ENCODE data around the gene ABHD16A. TPM values are rescaled to one million over a fixed set of nuclear protein-coding genes. Genes with fewer than 3 reads are reported as not detected.

Gene ABHD16A
- total RNA-seq, 6 donors from 2014 or later, result 42.1 to 62.5 (median 51.6) TPM

DNA sequence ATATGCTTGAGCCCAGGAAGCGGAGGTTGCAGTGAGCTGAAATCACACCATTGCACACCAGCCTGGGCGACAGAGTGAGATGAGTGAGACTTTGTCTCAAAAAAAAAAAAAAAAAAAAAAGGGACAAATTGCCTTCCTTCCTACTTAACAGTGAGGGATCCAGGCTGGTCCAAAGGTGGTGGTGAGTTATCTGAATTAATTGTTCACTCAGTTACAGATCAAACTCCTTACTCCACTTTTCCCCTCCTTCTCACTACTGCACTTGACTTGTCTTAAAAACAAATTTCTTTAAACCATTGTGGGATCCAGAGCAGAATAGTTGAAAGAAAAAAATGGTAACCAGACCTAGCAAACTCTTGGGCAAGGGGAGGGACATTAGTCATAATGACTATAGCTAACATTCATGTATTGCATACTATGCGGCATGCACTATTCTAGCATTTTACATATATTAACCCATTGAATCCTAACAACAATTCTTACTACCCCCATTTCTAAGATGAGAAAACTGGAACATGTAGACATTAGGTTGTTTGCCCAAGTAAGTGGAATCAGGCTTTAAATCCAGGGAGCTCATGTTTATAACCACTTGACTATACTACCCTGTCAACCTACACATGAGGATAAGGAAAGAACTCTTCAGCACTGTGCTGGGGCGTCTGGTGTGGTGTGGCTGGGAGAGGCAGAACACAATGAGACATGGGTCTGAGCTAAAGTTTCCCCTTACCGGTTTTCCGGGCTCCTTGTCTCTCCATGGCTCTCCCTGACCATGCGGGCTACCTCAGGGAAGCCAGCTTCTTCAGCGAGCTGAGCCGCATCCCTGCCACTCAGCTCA, 39.8 kb downstream of the ABHD16A start:
- Histone ChIP-seq H3K36me3 (peaks cover 8 to 34% (median 22%) of the 10 kb centered on the region in 4 donors), H3K4me1 (peaks cover 47 to 71% (median 59%) of the 10 kb centered on the region in 4 donors), H3K27ac (peak overlapping the region; percentile 95 to 98 (median 97)), H3K4me3 (peak overlapping the region in 3 of 4 donors; percentile 82 to 96 (median 87)), H3K9me3 (no peaks in the 10 kb centered on the region), H3K27me3 (no peaks in the 10 kb centered on the region)
- DNase-seq, result no peak
- TF ChIP-seq POLR2A (IDR thresholded peaks at IDR 0.05) (no peak), CTCF (IDR thresholded peaks at IDR 0.05) (no peak), EP300 (IDR thresholded peaks at IDR 0.05) (no peak)
- whole genome bisulfite sequencing, 2 donors, result 63 to 65% methylated on average over 9 of the region's 9 CpGs
- ATAC-seq (ENCODE audit: low FRiP score in 2 of 2), result no peak

DNA sequence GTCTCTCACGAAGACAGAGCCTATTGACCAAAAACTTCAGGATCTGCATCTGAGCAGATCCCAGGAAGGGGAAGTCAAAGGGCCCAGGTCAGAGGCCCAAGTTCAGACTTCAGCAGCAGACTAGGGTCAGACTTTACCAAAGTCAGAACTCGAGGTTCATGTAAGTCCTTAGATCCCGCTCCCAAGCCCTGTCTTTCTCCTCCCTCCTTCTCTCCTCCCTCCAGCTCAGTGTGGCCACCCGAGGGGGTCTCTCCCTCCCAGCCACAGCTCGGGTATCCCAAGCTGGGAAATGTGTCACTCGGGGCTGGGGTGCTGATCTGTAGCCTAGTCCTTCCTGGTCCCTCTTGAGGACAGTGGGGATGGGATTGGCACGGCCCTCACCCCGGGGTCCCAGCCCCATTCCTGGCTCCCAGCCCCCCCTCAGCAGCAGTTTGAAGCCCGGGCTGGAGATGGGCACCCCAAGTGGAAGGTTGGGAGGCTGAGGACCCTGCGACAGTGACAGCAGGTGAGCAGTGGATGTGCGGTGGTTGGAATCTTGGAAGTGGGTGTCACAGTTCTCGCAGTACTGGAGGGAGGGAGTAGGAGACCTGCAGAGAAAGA, 40.9 kb downstream of the ABHD16A start:
- H3K27me3 ChIP-seq, result no peaks in the 10 kb centered on the region
- no peak overlapping the region for H3K4me3 ChIP-seq
- DNase-seq (no peak), ATAC-seq (ENCODE audit: low FRiP score in 2 of 2) (no peak)
- 91% methylated on average over 12 of the region's 12 CpGs for WGBS, 2 donors
- H3K4me1 ChIP-seq, result peaks cover 55 to 76% (median 61%) of the 10 kb centered on the region in 4 donors
- H3K36me3 ChIP-seq, result peaks cover 0 to 28% (median 17%) of the 10 kb centered on the region in 4 donors
- H3K9me3 ChIP-seq, result no peaks in the 10 kb centered on the region
- H3K27ac ChIP-seq, result peak overlapping the region in 3 of 4 donors; percentile 12 to 97 (median 92)
- TF ChIP-seq EP300 (IDR thresholded peaks at IDR 0.05) (no peak), CTCF (IDR thresholded peaks at IDR 0.05) (no peak), POLR2A (IDR thresholded peaks at IDR 0.05) (no peak), POLR2AphosphoS5 (IDR thresholded peaks at IDR 0.05) (no peak)

DNA sequence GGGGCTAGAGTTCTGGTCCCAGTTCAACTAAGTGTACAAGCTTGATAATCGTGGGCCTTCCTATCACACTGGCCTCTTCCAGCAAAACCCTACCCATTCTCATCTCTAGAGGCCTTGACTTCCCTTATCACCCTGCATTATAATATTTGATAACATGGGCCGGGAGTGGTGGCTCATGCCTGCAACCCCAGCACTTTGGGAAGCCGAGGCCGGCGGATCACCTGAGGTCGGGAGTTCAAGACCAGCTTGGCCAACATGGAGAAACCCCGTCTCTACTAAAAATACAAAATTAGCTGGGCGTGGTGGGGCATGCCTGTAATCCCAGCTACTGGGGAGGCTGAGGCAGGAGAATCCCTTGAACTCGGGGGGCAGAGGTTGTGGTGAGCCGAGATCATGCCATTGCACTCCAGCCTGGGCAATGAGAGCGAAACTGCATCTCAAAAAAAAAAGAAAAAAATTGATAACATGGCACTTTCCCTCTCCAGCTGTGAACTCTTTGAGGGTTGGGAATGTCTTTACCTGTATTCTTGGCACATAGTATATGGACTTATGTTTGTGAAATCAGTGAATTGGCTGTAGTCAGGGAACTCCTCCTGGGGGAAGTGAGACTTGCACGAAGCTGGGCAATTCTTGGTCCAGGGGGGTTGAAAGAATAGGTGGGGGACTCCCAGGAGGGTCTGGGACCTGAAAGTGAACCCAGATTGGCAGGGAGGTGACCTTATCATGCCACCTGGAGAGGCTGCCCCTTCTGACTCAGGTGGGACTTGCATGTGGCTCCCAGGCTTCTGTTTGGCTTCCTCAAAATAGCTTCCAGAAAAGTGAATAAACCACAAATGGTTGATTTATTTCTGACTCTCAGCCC, 41.6 kb downstream of the ABHD16A start:
- Histone ChIP-seq H3K27me3 (no peaks in the 10 kb centered on the region), H3K4me1 (peaks cover 49 to 71% (median 53%) of the 10 kb centered on the region in 4 donors), H3K4me3 (peak overlapping the region in 2 of 4 donors; percentile 64), H3K9me3 (no peaks in the 10 kb centered on the region), H3K27ac (peak overlapping the region; percentile 84 to 97 (median 90)), H3K36me3 (peaks cover 0 to 29% (median 17%) of the 10 kb centered on the region in 4 donors)
- WGBS, 2 donors, result 82% methylated on average over 12 of the region's 12 CpGs
- ATAC-seq (ENCODE audit: low FRiP score in 2 of 2), result no peak
- no peak for DNase-seq
- TF ChIP-seq CTCF (IDR thresholded peaks at IDR 0.05) (no peak), POLR2A (IDR thresholded peaks at IDR 0.05) (no peak), POLR2AphosphoS5 (IDR thresholded peaks at IDR 0.05) (no peak), EP300 (IDR thresholded peaks at IDR 0.05) (no peak)

DNA sequence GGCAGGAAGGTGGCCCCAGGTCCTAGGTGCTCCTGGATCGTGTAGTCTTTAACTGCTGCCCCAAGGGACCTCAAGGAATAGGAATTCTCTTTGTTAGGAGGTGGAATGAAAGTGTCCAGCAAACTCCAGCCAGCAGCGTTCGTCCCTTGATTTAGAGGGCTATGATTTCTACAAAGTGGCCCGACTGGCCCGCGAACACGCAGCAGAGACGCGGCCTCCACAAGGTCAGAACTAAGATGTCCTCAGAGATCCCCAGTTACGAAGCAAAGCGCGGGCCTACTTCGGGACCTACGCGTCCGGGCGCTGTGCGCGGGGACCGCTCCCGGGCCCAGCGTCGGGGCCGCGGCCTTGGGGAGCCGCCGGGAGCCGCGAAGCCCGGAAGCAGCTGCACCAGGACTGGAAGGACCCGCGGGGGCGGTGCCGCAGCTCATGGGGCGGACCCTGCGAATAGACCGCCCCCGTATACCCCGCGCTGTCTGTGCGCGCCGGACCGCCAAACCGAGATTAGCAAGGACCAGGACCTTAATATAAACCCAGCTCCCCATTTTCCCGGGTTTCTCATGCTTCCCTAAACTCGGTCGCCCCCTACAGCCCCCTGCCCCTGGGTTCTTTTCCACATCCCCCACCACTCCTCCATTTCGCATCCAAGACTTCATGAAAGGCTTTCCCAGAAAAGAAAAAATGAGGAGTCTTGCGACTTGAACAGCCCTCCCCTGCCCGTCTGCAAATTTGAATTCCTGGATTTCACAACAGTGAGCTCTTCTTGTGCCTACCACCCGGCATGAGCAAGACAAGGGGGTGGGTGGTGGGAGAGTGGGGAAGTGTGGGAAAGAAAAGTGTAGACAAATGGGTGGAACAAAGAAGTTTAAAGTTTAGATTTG, 42.5 kb downstream of the ABHD16A start, which contains the start of gene C6orf47:
C6orf47 (minus strand) TSS at position 398 of the 881 bp plus-strand sequence. CDS start 831 bp downstream, outside the sequence.
- peak within 1 kb of the TSS; percentile 64 to 92 (median 64) for H3K4me3 ChIP-seq
- no peaks in the 10 kb centered on the region for H3K27me3 ChIP-seq
- 0 to 1% methylated on average over 36 to 42 of the region's 52 CpGs for WGBS, 2 donors
- peak; percentile 91 to 95 for TF ChIP-seq POLR2AphosphoS5 (IDR thresholded peaks at IDR 0.05)
- TF ChIP-seq POLR2A (IDR thresholded peaks at IDR 0.05), result peak; percentile 43 to 95 (median 86)
- TF ChIP-seq EP300 (IDR thresholded peaks at IDR 0.05), result no peak
- TF ChIP-seq CTCF (IDR thresholded peaks at IDR 0.05), result peak in 1 of 6 experiments; percentile 14
- peak within 1 kb of the TSS; percentile 84 to 97 (median 90) for H3K27ac ChIP-seq
- peaks cover 46 to 68% (median 52%) of the 10 kb centered on the region in 4 donors for H3K4me1 ChIP-seq
- peak; percentile 88 to 89 for ATAC-seq (ENCODE audit: low FRiP score in 2 of 2)
- DNase-seq, result peak; percentile 93 to 97
- H3K9me3 ChIP-seq, result no peaks in the 10 kb centered on the region
- peaks cover 0 to 37% (median 17%) of the 10 kb centered on the region in 4 donors for H3K36me3 ChIP-seq

All from upper lobe of left lung (tissue), 6 donors.